ENCODE results near the gene UBE4A. TPM values are rescaled to one million over a fixed set of nuclear protein-coding genes. Genes with fewer than 3 reads are reported as not detected.
A peak's percentile ranks its signal among the peaks of the same experiment; 100 is the strongest.

UBE4A gene
- polyA plus RNA-seq, 1 of the 3 experiments (the other 2 are of a cell fraction): 7.7 TPM

DNA sequence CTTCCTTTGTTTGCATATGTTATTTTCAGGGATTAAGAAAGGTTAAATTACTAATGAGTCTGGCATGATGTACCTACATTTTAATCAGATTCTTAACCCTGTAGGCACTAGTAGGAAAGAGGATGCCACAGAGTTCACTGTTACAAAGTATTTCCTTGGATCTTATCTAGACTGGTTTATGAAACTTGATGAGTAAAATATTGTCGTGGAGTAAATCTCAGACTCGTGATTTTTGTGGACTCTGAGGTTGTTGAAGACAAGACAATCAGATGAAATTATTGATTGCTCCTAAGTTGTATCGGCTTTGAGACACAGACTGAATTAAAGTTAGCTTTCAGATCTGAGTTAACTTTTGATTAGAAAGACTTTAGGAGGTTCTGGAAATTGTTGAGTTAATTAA lies 82.9 kb downstream of the UBE4A start:
- H3K4me2 ChIP-seq: 0 out of 2 replicates have a peak overlapping the region, but pooled peaks have one; percentile 30
- H2AFZ ChIP-seq (ENCODE audit: low read depth): no peak overlapping the region
- H3K9ac ChIP-seq: no peak overlapping the region
- H3F3A ChIP-seq (replicated peaks; ENCODE audit: insufficient read depth): peaks cover 21% of the 10 kb centered on the region
- H3K36me3 ChIP-seq (replicated peaks in 1 of 2; ENCODE audit: control insufficient read depth in 1 of 2, insufficient read depth in 2 of 2, low read length in 1 of 2): peaks cover 21 to 28% of the 10 kb centered on the region in 2 experiments
- no peaks in the 10 kb centered on the region for H3K9me3 ChIP-seq
- no peak overlapping the region for H3K4me3 ChIP-seq (ENCODE audit: low read depth in 2 of 2, low read length in 1 of 2)
- no peaks in the 10 kb centered on the region for H3K9me2 ChIP-seq
- CTCF ChIA-PET: interaction anchor here (1.1 to 2.6 kb wide), 2 partner anchors 23 to 46 kb away, joined by 3 to 6 read pairs; no protein-coding TSS in a partner anchor
- no peak overlapping the region for H3K27ac ChIP-seq (ENCODE audit: low read depth in 2 of 2, low read length in 1 of 2)
- H4K20me1 ChIP-seq (ENCODE audit: insufficient read depth): peaks cover 99% of the 10 kb centered on the region
- 94% methylated on average over 3 of the region's 3 CpGs for WGBS (ENCODE audit: low lambda C conversion rate)
- H3K79me2 ChIP-seq (ENCODE audit: insufficient read depth): peaks cover 100% of the 10 kb centered on the region
- TF ChIP-seq, protein P1, sequence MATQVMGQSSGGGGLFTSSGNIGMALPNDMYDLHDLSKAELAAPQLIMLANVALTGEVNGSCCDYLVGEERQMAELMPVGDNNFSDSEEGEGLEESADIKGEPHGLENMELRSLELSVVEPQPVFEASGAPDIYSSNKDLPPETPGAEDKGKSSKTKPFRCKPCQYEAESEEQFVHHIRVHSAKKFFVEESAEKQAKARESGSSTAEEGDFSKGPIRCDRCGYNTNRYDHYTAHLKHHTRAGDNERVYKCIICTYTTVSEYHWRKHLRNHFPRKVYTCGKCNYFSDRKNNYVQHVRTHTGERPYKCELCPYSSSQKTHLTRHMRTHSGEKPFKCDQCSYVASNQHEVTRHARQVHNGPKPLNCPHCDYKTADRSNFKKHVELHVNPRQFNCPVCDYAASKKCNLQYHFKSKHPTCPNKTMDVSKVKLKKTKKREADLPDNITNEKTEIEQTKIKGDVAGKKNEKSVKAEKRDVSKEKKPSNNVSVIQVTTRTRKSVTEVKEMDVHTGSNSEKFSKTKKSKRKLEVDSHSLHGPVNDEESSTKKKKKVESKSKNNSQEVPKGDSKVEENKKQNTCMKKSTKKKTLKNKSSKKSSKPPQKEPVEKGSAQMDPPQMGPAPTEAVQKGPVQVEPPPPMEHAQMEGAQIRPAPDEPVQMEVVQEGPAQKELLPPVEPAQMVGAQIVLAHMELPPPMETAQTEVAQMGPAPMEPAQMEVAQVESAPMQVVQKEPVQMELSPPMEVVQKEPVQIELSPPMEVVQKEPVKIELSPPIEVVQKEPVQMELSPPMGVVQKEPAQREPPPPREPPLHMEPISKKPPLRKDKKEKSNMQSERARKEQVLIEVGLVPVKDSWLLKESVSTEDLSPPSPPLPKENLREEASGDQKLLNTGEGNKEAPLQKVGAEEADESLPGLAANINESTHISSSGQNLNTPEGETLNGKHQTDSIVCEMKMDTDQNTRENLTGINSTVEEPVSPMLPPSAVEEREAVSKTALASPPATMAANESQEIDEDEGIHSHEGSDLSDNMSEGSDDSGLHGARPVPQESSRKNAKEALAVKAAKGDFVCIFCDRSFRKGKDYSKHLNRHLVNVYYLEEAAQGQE (IDR thresholded peaks at IDR 0.05; ENCODE audit: low read depth, low read length): no peak
- TF ChIP-seq POLR2AphosphoS5 (IDR thresholded peaks at IDR 0.05; ENCODE audit: low read depth, low read length): no peak
- no peak for TF ChIP-seq TEAD4 (IDR thresholded peaks at IDR 0.05; ENCODE audit: borderline replicate concordance, insufficient read depth)
- no peak for TF ChIP-seq SMC3 (IDR thresholded peaks at IDR 0.05; ENCODE audit: low read depth, low read length)
- TF ChIP-seq RXRA (IDR thresholded peaks at IDR 0.05; ENCODE audit: borderline replicate concordance, low read depth): no peak
- no peak for TF ChIP-seq TCF12 (IDR thresholded peaks at IDR 0.05)
- no peaks in the 10 kb centered on the region for H3K27me3 ChIP-seq (ENCODE audit: insufficient read depth)
- peaks cover 24 to 29% of the 10 kb centered on the region in 2 experiments; a peak in 3 of 4 replicates for H3K4me1 ChIP-seq (ENCODE audit: control insufficient read depth in 1 of 2, insufficient read depth in 2 of 2, low read depth in 1 of 2, low read length in 1 of 2)
- POLR2A ChIA-PET: interaction anchor here (1.4 kb wide), 1 partner anchor 10 kb away, joined by 3 read pairs; no protein-coding TSS in a partner anchor
- DNase-seq: no peak

- peaks cover 20% of the 10 kb centered on the region for H3F3A ChIP-seq (replicated peaks; ENCODE audit: insufficient read depth)
- H3K4me3 ChIP-seq (ENCODE audit: low read depth in 2 of 2, low read length in 1 of 2): no peak overlapping the region
- TF ChIP-seq EZH2phosphoT487 (IDR thresholded peaks at IDR 0.05; ENCODE audit: borderline replicate concordance, low read depth) (no peak), FOXM1 (IDR thresholded peaks at IDR 0.05; ENCODE audit: low read depth) (no peak), ELF1 (IDR thresholded peaks at IDR 0.05) (no peak), TEAD4 (IDR thresholded peaks at IDR 0.05; ENCODE audit: borderline replicate concordance, insufficient read depth) (no peak)
- peaks cover 25 to 28% of the 10 kb centered on the region in 2 experiments for H3K36me3 ChIP-seq (replicated peaks in 1 of 2; ENCODE audit: control insufficient read depth in 1 of 2, insufficient read depth in 2 of 2, low read length in 1 of 2)
- peaks cover 20 to 29% of the 10 kb centered on the region in 2 experiments; a peak in 3 of 4 replicates for H3K4me1 ChIP-seq (ENCODE audit: control insufficient read depth in 1 of 2, insufficient read depth in 2 of 2, low read depth in 1 of 2, low read length in 1 of 2)
- H3K9me3 ChIP-seq: no peaks in the 10 kb centered on the region
- H3K9ac ChIP-seq: no peak overlapping the region
- no peak overlapping the region for H2AFZ ChIP-seq (ENCODE audit: low read depth)
- H3K79me2 ChIP-seq (ENCODE audit: insufficient read depth): peaks cover 100% of the 10 kb centered on the region
- WGBS (ENCODE audit: low lambda C conversion rate): 96% methylated on average over 4 of the region's 4 CpGs
- H3K9me2 ChIP-seq: no peaks in the 10 kb centered on the region
- H3K27me3 ChIP-seq (ENCODE audit: insufficient read depth): no peaks in the 10 kb centered on the region
- H3K27ac ChIP-seq (ENCODE audit: low read depth in 2 of 2, low read length in 1 of 2): no peak overlapping the region
- H3K4me2 ChIP-seq: no peak overlapping the region
- DNase-seq: no peak
- ChIA-PET POLR2A (interaction anchor here (1.4 to 1.5 kb wide), 2 partner anchors 7 to 9 kb away, joined by 3 to 4 read pairs; partner anchors contain the start of gene KMT2A), CTCF (interaction anchor here (0.7 to 2.6 kb wide), 4 partner anchors 21 to 272 kb away, joined by 3 to 6 read pairs (median 4); no protein-coding TSS in a partner anchor)
- peaks cover 100% of the 10 kb centered on the region for H4K20me1 ChIP-seq (ENCODE audit: insufficient read depth)
Observed at GRCh38 chr11:118442908-118443589, 83.6 kb downstream of the UBE4A start.

All from SK-N-SH (cell line).